ENCODE results near the gene JAGN1.

- TF ChIP-seq POLR2AphosphoS5 (IDR thresholded peaks at IDR 0.05; ENCODE audit: borderline replicate concordance, low read depth, low read length) (no peak), EZH2 (IDR thresholded peaks at IDR 0.05) (no peak), FOXP2 (optimal IDR thresholded peaks at IDR 0.05; ENCODE audit: control extremely low read depth, extremely low read length, insufficient read depth) (no peak)
These were observed 7.3 kb downstream of the JAGN1 start for GRCh38 chr3:9897408-9898372.
